ENCODE measurements around the gene KRTAP4-5. TPM values are rescaled to one million over a fixed set of nuclear protein-coding genes. Genes with fewer than 3 reads are reported as not detected.
"Not testable (repeated sequence)": the region's sequence is repeated elsewhere in the genome, so short reads cannot be mapped to it uniquely, and the experiment has no call there.

KRTAP4-5 gene
- total RNA-seq, 2 donors from 2014 or later = not detected

DNA sequence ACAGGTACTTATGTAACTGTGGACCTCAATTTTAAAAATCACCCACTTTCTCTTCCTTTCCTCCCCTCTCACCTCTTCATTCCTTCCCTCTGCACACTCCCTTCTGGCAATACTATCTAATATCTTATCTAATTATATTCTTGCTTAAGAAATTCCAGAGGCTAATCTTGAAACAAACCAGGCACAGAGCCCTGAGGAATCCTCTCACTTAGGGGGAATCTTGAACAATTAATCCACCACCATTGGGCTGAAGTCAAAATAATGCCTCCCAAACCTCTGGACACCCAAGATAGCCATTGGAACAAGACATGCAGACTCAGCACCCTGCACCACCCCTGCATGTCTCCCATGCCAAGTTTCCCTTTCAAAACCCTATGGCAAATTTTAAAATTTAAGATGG lies 8.3 kb downstream of the KRTAP4-5 start:
- no peaks in the 10 kb centered on the region for H3K4me1 ChIP-seq (replicated peaks)
- no peaks in the 10 kb centered on the region for H3K27me3 ChIP-seq (replicated peaks; ENCODE audit: insufficient read depth)
- intact Hi-C loops (cut with DNase I) = no loop called here
- no peak overlapping the region for H3K4me3 ChIP-seq
- DNase-seq (ENCODE audit: low spot score) = no peak
- no peak overlapping the region for H3K27ac ChIP-seq
- no peaks in the 10 kb centered on the region for H3K9me3 ChIP-seq
- TF ChIP-seq POLR2A (IDR thresholded peaks at IDR 0.05) = no peak
- TF ChIP-seq, protein P1, sequence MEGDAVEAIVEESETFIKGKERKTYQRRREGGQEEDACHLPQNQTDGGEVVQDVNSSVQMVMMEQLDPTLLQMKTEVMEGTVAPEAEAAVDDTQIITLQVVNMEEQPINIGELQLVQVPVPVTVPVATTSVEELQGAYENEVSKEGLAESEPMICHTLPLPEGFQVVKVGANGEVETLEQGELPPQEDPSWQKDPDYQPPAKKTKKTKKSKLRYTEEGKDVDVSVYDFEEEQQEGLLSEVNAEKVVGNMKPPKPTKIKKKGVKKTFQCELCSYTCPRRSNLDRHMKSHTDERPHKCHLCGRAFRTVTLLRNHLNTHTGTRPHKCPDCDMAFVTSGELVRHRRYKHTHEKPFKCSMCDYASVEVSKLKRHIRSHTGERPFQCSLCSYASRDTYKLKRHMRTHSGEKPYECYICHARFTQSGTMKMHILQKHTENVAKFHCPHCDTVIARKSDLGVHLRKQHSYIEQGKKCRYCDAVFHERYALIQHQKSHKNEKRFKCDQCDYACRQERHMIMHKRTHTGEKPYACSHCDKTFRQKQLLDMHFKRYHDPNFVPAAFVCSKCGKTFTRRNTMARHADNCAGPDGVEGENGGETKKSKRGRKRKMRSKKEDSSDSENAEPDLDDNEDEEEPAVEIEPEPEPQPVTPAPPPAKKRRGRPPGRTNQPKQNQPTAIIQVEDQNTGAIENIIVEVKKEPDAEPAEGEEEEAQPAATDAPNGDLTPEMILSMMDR (IDR thresholded peaks at IDR 0.05) = no peak
- TF ChIP-seq POLR2AphosphoS5 (IDR thresholded peaks at IDR 0.05) = no peak
- H3K36me3 ChIP-seq = no peaks in the 10 kb centered on the region

DNA sequence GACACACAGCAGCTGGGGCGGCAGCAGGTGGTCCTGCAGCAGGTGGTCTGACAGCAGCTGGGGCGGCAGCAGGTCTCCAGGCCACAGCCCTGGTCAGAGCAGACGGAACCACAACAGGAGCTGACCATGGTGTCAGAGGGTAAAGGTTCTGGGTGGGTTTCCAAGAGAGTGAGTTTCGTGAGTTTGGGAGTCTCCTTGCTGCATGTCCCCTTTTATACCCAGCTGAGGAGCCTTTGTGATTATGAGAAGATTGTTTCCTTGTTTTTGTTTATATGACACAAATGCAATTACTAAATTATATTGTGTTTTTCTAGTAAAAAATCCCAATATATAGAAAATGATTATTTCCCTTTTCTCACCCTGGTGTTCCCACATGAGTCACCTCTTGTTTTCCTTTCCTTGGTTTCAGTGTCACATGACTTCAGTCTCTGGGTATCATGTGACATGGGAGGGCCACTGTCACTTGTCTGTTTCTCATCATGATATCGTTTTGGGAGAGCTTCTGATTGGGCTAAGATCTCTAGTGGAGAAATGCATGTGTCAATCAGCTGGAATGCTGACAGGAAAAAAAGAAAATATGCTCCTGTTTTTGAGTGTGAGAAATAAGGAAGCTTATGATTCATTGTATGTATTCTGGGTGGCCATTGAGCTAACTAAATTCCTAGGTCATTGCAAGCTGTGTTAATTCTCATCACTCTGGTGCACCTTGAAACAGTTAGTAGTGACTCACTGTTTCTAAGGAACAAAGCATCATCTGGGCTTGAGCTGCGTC lies 9.1 kb downstream of the KRTAP4-5 start, which contains the start of gene KRTAP4-6:
KRTAP4-6 (minus strand) TSS at position 185 of the 772 bp plus-strand sequence; CDS start at position 128, 57 bp downstream.
- H3K27ac ChIP-seq = no peak within 1 kb of the TSS
- intact Hi-C loops (cut with DNase I) = no loop called here
- 89% methylated on average over 6 of the region's 6 CpGs for WGBS
- H3K36me3 ChIP-seq = no peaks in the 10 kb centered on the region
- no peak for DNase-seq (ENCODE audit: low spot score)
- no peaks in the 10 kb centered on the region for H3K4me1 ChIP-seq (replicated peaks)
- no peak for TF ChIP-seq POLR2AphosphoS5 (IDR thresholded peaks at IDR 0.05)
- no peak for TF ChIP-seq POLR2A (IDR thresholded peaks at IDR 0.05)
- TF ChIP-seq, protein P1 (IDR thresholded peaks at IDR 0.05) = no peak
- H3K9me3 ChIP-seq = no peaks in the 10 kb centered on the region
- H3K4me3 ChIP-seq = no peak within 1 kb of the TSS
- H3K27me3 ChIP-seq (replicated peaks; ENCODE audit: insufficient read depth) = no peaks in the 10 kb centered on the region

DNA sequence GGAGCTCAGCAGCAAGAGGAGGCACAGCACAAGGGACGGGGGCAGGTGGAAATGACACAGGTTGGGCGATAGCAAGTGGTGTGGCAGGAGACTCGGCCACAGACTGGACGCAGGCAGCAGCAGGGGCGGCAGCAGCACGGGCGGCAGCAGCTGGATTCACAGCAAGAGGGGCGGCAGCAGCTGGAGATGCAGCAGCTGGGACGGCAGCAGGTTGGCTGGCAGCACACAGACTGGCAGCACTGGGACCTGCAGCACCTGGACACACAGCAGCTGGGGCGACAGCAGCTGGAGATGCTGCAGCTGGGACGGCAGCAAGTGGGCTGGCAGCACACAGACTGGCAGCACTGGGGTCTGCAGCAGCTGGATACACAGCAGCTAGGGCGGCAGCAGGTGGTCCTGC lies 9.8 kb downstream of the KRTAP4-5 start:
- intact Hi-C loops (cut with DNase I); H3K27me3 ChIP-seq (replicated peaks; ENCODE audit: insufficient read depth); DNase-seq (ENCODE audit: low spot score); H3K27ac ChIP-seq; H3K36me3 ChIP-seq; H3K4me1 ChIP-seq (replicated peaks); H3K9me3 ChIP-seq; H3K4me3 ChIP-seq: not testable (repeated sequence)
- 87% methylated on average over 12 of the region's 12 CpGs for WGBS

DNA sequence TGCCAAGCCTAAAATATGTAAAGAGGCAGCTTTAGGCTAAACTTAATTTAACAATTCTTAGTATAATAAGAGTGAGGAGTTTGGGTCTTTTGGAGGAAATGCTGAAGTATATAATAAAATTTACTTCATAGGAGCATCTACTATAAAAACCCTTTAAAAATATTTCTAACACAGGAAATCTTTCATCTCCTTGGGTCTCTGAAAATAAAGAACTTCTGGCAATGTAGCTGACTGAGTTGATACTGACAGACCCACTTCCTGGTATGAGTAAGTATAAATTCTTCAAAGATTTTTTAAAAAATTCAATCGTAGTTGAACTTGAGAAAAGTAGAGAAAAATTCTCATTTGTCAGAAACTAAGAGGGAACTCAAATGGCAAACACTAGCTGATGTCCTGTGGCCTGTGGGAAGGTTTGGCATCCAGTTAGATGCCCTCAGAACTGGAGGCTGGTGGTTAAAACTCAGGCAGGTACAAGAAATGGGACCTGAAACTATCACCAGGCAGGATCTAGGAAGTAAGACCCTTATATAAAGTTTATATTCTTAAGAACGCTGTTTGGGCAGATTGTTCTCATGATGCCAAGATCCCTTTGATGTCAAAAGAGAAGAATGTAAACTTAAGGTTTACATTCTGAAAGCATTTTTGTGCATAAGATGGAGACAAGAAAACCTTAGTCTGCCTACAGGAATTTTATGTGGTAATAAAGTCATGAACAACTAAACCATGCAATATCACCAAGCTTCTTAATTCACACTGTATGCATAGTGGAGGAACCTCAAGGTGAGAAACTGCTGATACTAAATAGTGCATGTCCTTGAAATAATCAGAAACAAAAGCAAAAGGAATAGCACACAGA lies 15.5 kb downstream of the KRTAP4-5 start:
- WGBS = 30% methylated on average over 2 of the region's 2 CpGs
- TF ChIP-seq, protein P1 (IDR thresholded peaks at IDR 0.05) = no peak
- no peak for TF ChIP-seq POLR2AphosphoS5 (IDR thresholded peaks at IDR 0.05)
- no peak for TF ChIP-seq POLR2A (IDR thresholded peaks at IDR 0.05)
- H3K36me3 ChIP-seq = no peaks in the 10 kb centered on the region

DNA sequence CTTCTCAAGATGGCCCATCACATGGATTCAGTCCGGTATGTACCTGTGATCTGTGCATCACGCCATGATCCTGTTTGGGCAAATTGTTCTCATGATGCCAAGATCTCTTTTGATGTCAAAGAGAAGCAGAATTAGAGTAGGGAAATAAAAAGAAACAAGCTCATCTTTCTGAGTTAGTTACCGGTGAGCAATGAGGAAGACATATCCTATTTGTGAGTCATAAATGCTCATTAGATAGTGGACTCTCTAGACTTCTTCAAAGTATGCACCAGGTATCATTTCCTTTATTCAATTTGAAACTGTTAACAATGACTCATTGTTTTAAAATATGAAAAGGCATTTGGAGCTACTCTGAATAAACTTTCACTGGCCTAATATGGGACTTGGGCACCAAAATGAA lies 17.6 kb downstream of the KRTAP4-5 start:
- TF ChIP-seq POLR2A (IDR thresholded peaks at IDR 0.05) (no peak), POLR2AphosphoS5 (IDR thresholded peaks at IDR 0.05) (no peak)
- TF ChIP-seq, protein P1 (IDR thresholded peaks at IDR 0.05) = no peak
- Histone ChIP-seq H3K4me3 (no peak overlapping the region), H3K27ac (no peak overlapping the region), H3K9me3 (no peaks in the 10 kb centered on the region), H3K27me3 (replicated peaks; ENCODE audit: insufficient read depth) (no peaks in the 10 kb centered on the region), H3K4me1 (replicated peaks) (no peaks in the 10 kb centered on the region), H3K36me3 (no peaks in the 10 kb centered on the region)
- DNase-seq (ENCODE audit: low spot score) = no peak
- 83% methylated on average over 3 of the region's 3 CpGs for WGBS
- intact Hi-C loops (cut with DNase I) = no loop called here

More for the DNA sequence above, 15.5 kb downstream of the KRTAP4-5 start:
- Histone ChIP-seq H3K27ac (no peak overlapping the region), H3K4me3 (no peak overlapping the region), H3K9me3 (no peaks in the 10 kb centered on the region), H3K4me1 (replicated peaks) (no peaks in the 10 kb centered on the region), H3K27me3 (replicated peaks; ENCODE audit: insufficient read depth) (no peaks in the 10 kb centered on the region)
- DNase-seq (ENCODE audit: low spot score) = no peak
- intact Hi-C loops (cut with DNase I) = no loop called here

Data from prostate gland (tissue), 2 donors.